Stimulated activated naive CD8-positive, alpha-beta T cell treated with anti-CD3 and anti-CD28 coated beads, Interleukin-15, Interleukin-2, amounts not matched to agents 100 U/mL and 50 U/mL, for 24 hours (primary cell): Measurements from ENCODE around the gene AGFG1.

ENCODE experiments used
- ATAC-seq: fragments of 150-1000 bp; cut with Tn5 transposase; one replicate; pipeline ENCODE4 v1.10.0; 2021
- DNase-seq: peaks from one replicate; pipeline ENCODE4 v3.0.0; 2021

Gene AGFG1

GRCh38 chr2:227471924-227472264 is at the start of gene AGFG1:
Gene AGFG1, plus strand, starts transcription at chr2:227472156. Its CDS starts 266 bp downstream, at chr2:227472422.
- DNase-seq = peak; percentile 92
- peak; percentile 91 for ATAC-seq

- ATAC-seq = no peak
- DNase-seq = no peak
Measured at GRCh38 chr2:227423656-227424499, 48.1 kb upstream of the AGFG1 start.

GRCh38 chr2:227428731-227429285 is 43.1 kb upstream of the AGFG1 start:
- no peak for ATAC-seq
- DNase-seq = no peak

GRCh38 chr2:227430639-227431038 is 41.3 kb upstream of the AGFG1 start:
- ATAC-seq (no peak), DNase-seq (no peak)

GRCh38 chr2:227433171-227433570 is 38.8 kb upstream of the AGFG1 start:
- no peak for ATAC-seq

GRCh38 chr2:227436436-227437174 is 35.4 kb upstream of the AGFG1 start:
- no peak for ATAC-seq
- no peak for DNase-seq

More at GRCh38 chr2:227433171-227433570, 38.8 kb upstream of the AGFG1 start:
- DNase-seq = no peak

- ATAC-seq = no peak
- no peak for DNase-seq
Measured at GRCh38 chr2:227439214-227439613, 32.7 kb upstream of the AGFG1 start.

GRCh38 chr2:227442639-227443038 is 29.3 kb upstream of the AGFG1 start:
- ATAC-seq (no peak), DNase-seq (no peak)

GRCh38 chr2:227443889-227444568 is 27.9 kb upstream of the AGFG1 start:
- ATAC-seq (no peak), DNase-seq (no peak)

GRCh38 chr2:227447606-227448005 is 24.4 kb upstream of the AGFG1 start:
- ATAC-seq = no peak

GRCh38 chr2:227450311-227450841 is 21.6 kb upstream of the AGFG1 start:
- no peak for DNase-seq
- no peak for ATAC-seq

More at GRCh38 chr2:227447606-227448005, 24.4 kb upstream of the AGFG1 start:
- DNase-seq = no peak

- ATAC-seq (no peak), DNase-seq (no peak)
Measured at GRCh38 chr2:227450926-227451654, 20.9 kb upstream of the AGFG1 start.

GRCh38 chr2:227451655-227451992 is 20.3 kb upstream of the AGFG1 start:
- DNase-seq = no peak

GRCh38 chr2:227453810-227454209 is 18.1 kb upstream of the AGFG1 start:
- no peak for ATAC-seq
- DNase-seq = no peak

More at GRCh38 chr2:227451655-227451992, 20.3 kb upstream of the AGFG1 start:
- ATAC-seq = no peak

GRCh38 chr2:227454323-227454860 is 17.6 kb upstream of the AGFG1 start:
- peak; percentile 28 for DNase-seq
- peak; percentile 86 for ATAC-seq

GRCh38 chr2:227455200-227455599 is 16.8 kb upstream of the AGFG1 start:
- no peak for ATAC-seq
- no peak for DNase-seq

GRCh38 chr2:227456102-227456501 is 15.9 kb upstream of the AGFG1 start:
- ATAC-seq (no peak), DNase-seq (no peak)

GRCh38 chr2:227456772-227457171 is 15.2 kb upstream of the AGFG1 start:
- DNase-seq (peak; percentile 69), ATAC-seq (no peak)

- peak; percentile 73 for ATAC-seq
- DNase-seq = peak; percentile 83
Measured at GRCh38 chr2:227460070-227460485, 11.9 kb upstream of the AGFG1 start.

- peak; percentile 31 for ATAC-seq
Measured at GRCh38 chr2:227460833-227461232, 11.1 kb upstream of the AGFG1 start.

GRCh38 chr2:227461811-227462461 is 10.0 kb upstream of the AGFG1 start:
- no peak for ATAC-seq
- no peak for DNase-seq

More at GRCh38 chr2:227460833-227461232, 11.1 kb upstream of the AGFG1 start:
- DNase-seq = peak; percentile 34
